Gastrocnemius medialis (tissue), 4 donors: ENCODE measurements around the gene AKAP6. TPM values are rescaled to one million over a fixed set of nuclear protein-coding genes. Genes with fewer than 3 reads are reported as not detected.

Source experiments
- ATAC-seq, 2 donors: fragments of 150-250 bp; one replicate each; pipeline ENCODE4 v1.9.1; 2016
- DNase-seq, 2 donors: peaks; one replicate each; pipeline ENCODE4 v3.0.0-alpha.2; 2019
- H3K27ac ChIP-seq, 4 donors: fragments of 200-600 bp; sonication (generic); 1 replicate in 1 of 4; 2 replicates in 3 of 4; pipeline ENCODE4 v1.5.1; 2016 to 2018; ENCODE audit warnings: mild to moderate bottlenecking in 2 of 4, moderate library complexity in 1 of 4
- H3K27me3 ChIP-seq, 3 donors: fragments of 200-600 bp; sonication (generic) in 2 of 3; 1 replicate in 1 of 3; 2 replicates in 2 of 3; pipeline versions ENCODE4 v1.5.1 to v1.6.0; 2016 to 2019; ENCODE audit warnings: mild to moderate bottlenecking in 1 of 3, moderate library complexity in 1 of 3
- H3K36me3 ChIP-seq, 2 donors: fragments of 200-600 bp; sonication (generic) in 1 of 2; one replicate each; pipeline ENCODE4 v1.5.1; 2017 to 2018
- H3K4me1 ChIP-seq, 2 donors: fragments of 200-600 bp; sonication (generic) in 1 of 2; one replicate each; pipeline ENCODE4 v1.5.1; 2016 to 2017; ENCODE audit warnings: mild to moderate bottlenecking in 2 of 2
- H3K4me3 ChIP-seq, 4 donors: fragments of 200-600 bp; sonication (generic) in 3 of 4; 1 replicate in 1 of 4; 2 replicates in 3 of 4; pipeline ENCODE4 v1.5.1; 2016 to 2019; ENCODE audit warnings: mild to moderate bottlenecking in 2 of 4
- H3K9me3 ChIP-seq, 3 donors: fragments of 200-600 bp; sonication (generic) in 2 of 3; 1 replicate in 1 of 3; 2 replicates in 2 of 3; pipeline ENCODE4 v1.5.1; 2016 to 2019
- CTCF ChIP-seq, 5 experiments: fragments of 450-650 bp in 3 of 5; fragments of 200-600 bp in 2 of 5; sonication (generic) in 2 of 5; IDR thresholded peaks in 4 of 5; conservative IDR thresholded peaks in 1 of 5; 1 replicate in 4 of 5; 2 replicates in 1 of 5; pipeline ENCODE4 v1.5.1; 2016 to 2019; ENCODE audit warnings: antibody characterized with exemption in 5 of 5, mild to moderate bottlenecking in 3 of 5, moderate library complexity in 3 of 5
- POLR2A ChIP-seq, 2 donors: fragments of 450-650 bp; IDR thresholded peaks; one replicate each; pipeline ENCODE4 v1.6.1; 2017; ENCODE audit warnings: antibody characterized with exemption in 2 of 2, mild to moderate bottlenecking in 2 of 2, moderate library complexity in 2 of 2
- in situ Hi-C, 4 donors: fragments of 200-750 bp; cut with MboI; loops; one replicate each; pipeline versions ENCODE4 v1.15.0 to v1.8.0; 2017; ENCODE audit warnings: low sequenced_read_pairs in 4 of 4
- intact Hi-C: fragments of 100-400 bp; cut with DNase I; formaldehyde crosslinking; loops from one replicate; pipeline ENCODE4 v1.15.1; 2023; ENCODE audit warnings: low total_unique reads
- total RNA-seq, 4 donors: library from RNA; depleted of rRNA; stranded (reverse); fragments of >200 nt; gene quantifications; one replicate each; pipeline versions ENCODE4 v1.1.0 to v1.2.3, GENCODE V29; 2016

The AKAP6 gene
- total RNA-seq, 4 donors from 2014 or later: 23.2 to 59.2 (median 32.1) TPM

- intact Hi-C loops (loop anchor here (1.0 kb wide), 1 partner anchor 12 kb away; no protein-coding TSS in a partner anchor), in situ Hi-C loops (no loop called here)
- Histone ChIP-seq H3K4me3 (peak overlapping the region; percentile 34 to 63 (median 52)), H3K27ac (peak overlapping the region; percentile 88 to 94 (median 93)), H3K36me3 (no peaks in the 10 kb centered on the region), H3K9me3 (no peaks in the 10 kb centered on the region), H3K4me1 (peaks cover 68 to 70% of the 10 kb centered on the region in 2 donors), H3K27me3 (no peaks in the 10 kb centered on the region)
- TF ChIP-seq CTCF (IDR thresholded peaks at IDR 0.05 in 4 of 5, conservative IDR thresholded peaks at IDR 0.05 in 1 of 5) (no peak), POLR2A (IDR thresholded peaks at IDR 0.05) (peak in 1 of 2 donors; percentile 65)
- ATAC-seq (peak; percentile 85), DNase-seq (peak; percentile 51 to 65)
Observed at GRCh38 chr14:32494609-32495434, 165.7 kb downstream of the AKAP6 start.

- TF ChIP-seq CTCF (IDR thresholded peaks at IDR 0.05 in 4 of 5, conservative IDR thresholded peaks at IDR 0.05 in 1 of 5): no peak
- TF ChIP-seq POLR2A (IDR thresholded peaks at IDR 0.05): no peak
- in situ Hi-C loops (no loop called here), intact Hi-C loops (loop anchor here (1.0 kb wide), 1 partner anchor 12 kb away; no protein-coding TSS in a partner anchor)
- Histone ChIP-seq H3K4me1 (peaks cover 74 to 76% of the 10 kb centered on the region in 2 donors), H3K36me3 (no peaks in the 10 kb centered on the region), H3K27me3 (no peaks in the 10 kb centered on the region), H3K27ac (peak overlapping the region; percentile 88 to 94 (median 93)), H3K4me3 (peak overlapping the region; percentile 34 to 63 (median 52)), H3K9me3 (no peaks in the 10 kb centered on the region)
- DNase-seq (no peak), ATAC-seq (peak; percentile 43 to 54)
Observed at GRCh38 chr14:32495435-32495734, 166.3 kb downstream of the AKAP6 start.

GRCh38 chr14:32497248-32497647 lies 168.2 kb downstream of the AKAP6 start:
- intact Hi-C loops: no loop called here
- Histone ChIP-seq H3K9me3 (no peaks in the 10 kb centered on the region), H3K36me3 (no peaks in the 10 kb centered on the region), H3K27ac (peak overlapping the region; percentile 88 to 94 (median 93)), H3K27me3 (no peaks in the 10 kb centered on the region), H3K4me3 (peak overlapping the region; percentile 34 to 63 (median 52)), H3K4me1 (peaks cover 58 to 69% of the 10 kb centered on the region in 2 donors)
- no peak for TF ChIP-seq POLR2A (IDR thresholded peaks at IDR 0.05)
- DNase-seq (no peak), ATAC-seq (no peak)
- in situ Hi-C loops: no loop called here

GRCh38 chr14:32507029-32507984 lies 178.2 kb downstream of the AKAP6 start:
- ATAC-seq: peak; percentile 78 to 79
- Histone ChIP-seq H3K4me1 (peaks cover 59 to 60% of the 10 kb centered on the region in 2 donors), H3K4me3 (peak overlapping the region in 3 of 4 donors; percentile 1 to 13 (median 9)), H3K36me3 (no peaks in the 10 kb centered on the region), H3K9me3 (no peaks in the 10 kb centered on the region), H3K27me3 (no peaks in the 10 kb centered on the region), H3K27ac (peak overlapping the region; percentile 78 to 94 (median 90))
- TF ChIP-seq CTCF (IDR thresholded peaks at IDR 0.05 in 4 of 5, conservative IDR thresholded peaks at IDR 0.05 in 1 of 5): no peak
- no peak for TF ChIP-seq POLR2A (IDR thresholded peaks at IDR 0.05)
- peak; percentile 69 to 73 for DNase-seq
- in situ Hi-C loops: no loop called here
- intact Hi-C loops: loop anchor here (1.0 to 10.0 kb wide), 4 partner anchors 12 to 1577 kb away; partner anchors contain the start of genes RNU6-7 and RNU6-8
